ENCODE measurements around the gene NAGLU. TPM values are rescaled to one million over a fixed set of nuclear protein-coding genes. Genes with fewer than 3 reads are reported as not detected.
A peak's percentile ranks its signal among the peaks of the same experiment; 100 is the strongest.

Gene NAGLU
- total RNA-seq, 1 experiment from 2014 or later: 29.5 TPM

GRCh38 chr17:42578282-42578869, 42.3 kb downstream of the NAGLU start:
- TF ChIP-seq CTCF (IDR thresholded peaks at IDR 0.05; ENCODE audit: unreplicated experiment): peak; percentile 77
- ChIA-PET CTCF (interaction anchor here (0.5 to 4.3 kb wide), 46 partner anchors 8 to 326 kb away, joined by 3 to 55 read pairs (median 4); partner anchors contain the start of genes BECN1, MLX, PLEKHH3 and RETREG3), POLR2A (interaction anchor here (0.5 to 5.4 kb wide), 35 partner anchors 8 to 660 kb away, joined by 3 to 70 read pairs (median 7); partner anchors contain the start of genes BECN1, CNP, CNTNAP1 and COASY)
- peak; percentile 78 for DNase-seq (ENCODE audit: unreplicated experiment)
- Mint-ChIP-seq H3K27me3 (ENCODE audit: insufficient read depth, unreplicated experiment) (no peaks in the 10 kb centered on the region), H3K27ac (ENCODE audit: low read depth, unreplicated experiment) (peak overlapping the region; percentile 80), H3K4me1 (ENCODE audit: insufficient read depth, unreplicated experiment) (peaks cover 24% of the 10 kb centered on the region), H3K4me3 (ENCODE audit: unreplicated experiment) (peak overlapping the region; percentile 78), H3K9me3 (ENCODE audit: unreplicated experiment) (no peaks in the 10 kb centered on the region), H3K36me3 (ENCODE audit: insufficient read depth, unreplicated experiment) (peaks cover 71% of the 10 kb centered on the region)
- intact Hi-C loops (cut with micrococcal nuclease): loop anchor here (1.0 to 2.0 kb wide), 3 partner anchors 101 to 184 kb away; no protein-coding TSS in a partner anchor
- BruUV-seq (replicated peaks): no TSS peak

GRCh38 chr17:42579794-42580551, 43.9 kb downstream of the NAGLU start:
- no peak for DNase-seq (ENCODE audit: unreplicated experiment)
- intact Hi-C loops (cut with micrococcal nuclease): loop anchor here (2.0 kb wide), 2 partner anchors 141 to 183 kb away; no protein-coding TSS in a partner anchor
- H3K27me3 Mint-ChIP-seq (ENCODE audit: insufficient read depth, unreplicated experiment): no peaks in the 10 kb centered on the region
- ChIA-PET POLR2A (interaction anchor here (3.1 to 5.4 kb wide), 3 partner anchors 29 to 98 kb away, joined by 18 to 70 read pairs (median 57); partner anchors contain the start of genes PLEKHH3, RETREG3 and TUBG1), CTCF (interaction anchor here (0.6 to 3.1 kb wide), 5 partner anchors 11 to 252 kb away, joined by 3 to 17 read pairs (median 4); partner anchors contain the start of gene MLX)
- peak overlapping the region; percentile 36 for H3K4me3 Mint-ChIP-seq (ENCODE audit: unreplicated experiment)
- no peak overlapping the region for H3K27ac Mint-ChIP-seq (ENCODE audit: low read depth, unreplicated experiment)
- peaks cover 24% of the 10 kb centered on the region for H3K4me1 Mint-ChIP-seq (ENCODE audit: insufficient read depth, unreplicated experiment)
- peaks cover 81% of the 10 kb centered on the region for H3K36me3 Mint-ChIP-seq (ENCODE audit: insufficient read depth, unreplicated experiment)
- H3K9me3 Mint-ChIP-seq (ENCODE audit: unreplicated experiment): no peaks in the 10 kb centered on the region
- BruUV-seq (replicated peaks): no TSS peak
- no peak for TF ChIP-seq CTCF (IDR thresholded peaks at IDR 0.05; ENCODE audit: unreplicated experiment)

GRCh38 chr17:42581744-42582270, 45.8 kb downstream of the NAGLU start:
- no peaks in the 10 kb centered on the region for H3K27me3 Mint-ChIP-seq (ENCODE audit: insufficient read depth, unreplicated experiment)
- H3K27ac Mint-ChIP-seq (ENCODE audit: low read depth, unreplicated experiment): no peak overlapping the region
- DNase-seq (ENCODE audit: unreplicated experiment): no peak
- peaks cover 90% of the 10 kb centered on the region for H3K36me3 Mint-ChIP-seq (ENCODE audit: insufficient read depth, unreplicated experiment)
- no peaks in the 10 kb centered on the region for H3K9me3 Mint-ChIP-seq (ENCODE audit: unreplicated experiment)
- peaks cover 12% of the 10 kb centered on the region for H3K4me1 Mint-ChIP-seq (ENCODE audit: insufficient read depth, unreplicated experiment)
- ChIA-PET CTCF (interaction anchor here (1.3 to 1.4 kb wide), 2 partner anchors 96 to 99 kb away, joined by 3 to 7 read pairs; no protein-coding TSS in a partner anchor), POLR2A (interaction anchor here (5.4 kb wide), 1 partner anchor 27 kb away, joined by 70 read pairs; the partner anchor contains the start of genes RETREG3 and TUBG1)
- TF ChIP-seq CTCF (IDR thresholded peaks at IDR 0.05; ENCODE audit: unreplicated experiment): no peak
- no peak overlapping the region for H3K4me3 Mint-ChIP-seq (ENCODE audit: unreplicated experiment)
- intact Hi-C loops (cut with micrococcal nuclease): no loop called here
- no TSS peak for BruUV-seq (replicated peaks)

Data from MCF 10A (cell line).